HG03159 (cell line): ENCODE data around the gene CTSL.

Experiments
- ATAC-seq: cut with Tn5 transposase; IDR thresholded peaks from one replicate; pipeline ENCODE4 v1.9.1; 2021; ENCODE audit warnings: mild to moderate bottlenecking, moderate library complexity; ENCODE audit not compliant: unreplicated experiment

Gene CTSL

DNA sequence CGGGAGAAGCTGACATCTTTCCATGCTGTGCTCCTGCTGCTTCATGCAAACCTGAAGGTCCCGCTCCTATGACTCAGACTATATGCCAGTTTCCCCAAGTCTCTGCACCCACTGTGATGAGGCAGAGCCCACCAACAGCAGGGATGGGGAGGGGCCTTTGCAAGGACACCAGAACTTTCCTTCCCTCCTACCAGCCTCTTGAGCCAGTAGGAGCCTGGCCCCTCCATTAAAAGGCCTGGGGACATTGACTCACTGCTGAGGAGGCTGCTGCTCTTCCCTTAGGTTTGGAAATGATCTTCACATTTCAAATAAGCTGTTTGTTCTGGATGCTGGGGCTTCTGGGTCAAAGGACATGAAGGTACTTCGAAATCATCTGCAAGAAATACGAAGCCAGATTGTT, 26.1 kb upstream of the CTSL start:
- ATAC-seq: no peak

DNA sequence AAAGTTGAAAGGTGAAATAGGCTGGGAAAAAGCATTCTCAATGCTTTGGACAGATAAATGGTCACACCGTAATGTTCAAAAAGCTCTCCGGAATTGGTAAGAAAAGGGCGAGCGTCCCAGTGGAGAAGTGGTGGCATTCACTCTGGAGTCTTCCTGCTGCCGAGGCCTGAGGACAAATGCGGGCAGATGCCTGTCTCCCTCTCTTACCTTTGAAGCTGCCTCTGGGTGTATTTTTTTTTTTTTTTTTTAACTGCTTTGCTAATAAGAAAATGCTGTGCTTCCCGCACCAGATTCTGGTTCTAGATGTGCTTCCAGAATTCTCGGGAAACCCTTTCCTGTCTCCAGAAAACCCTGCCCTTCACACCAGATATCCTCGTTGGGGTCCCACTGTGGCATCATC, 24.4 kb upstream of the CTSL start:
- no peak for ATAC-seq

DNA sequence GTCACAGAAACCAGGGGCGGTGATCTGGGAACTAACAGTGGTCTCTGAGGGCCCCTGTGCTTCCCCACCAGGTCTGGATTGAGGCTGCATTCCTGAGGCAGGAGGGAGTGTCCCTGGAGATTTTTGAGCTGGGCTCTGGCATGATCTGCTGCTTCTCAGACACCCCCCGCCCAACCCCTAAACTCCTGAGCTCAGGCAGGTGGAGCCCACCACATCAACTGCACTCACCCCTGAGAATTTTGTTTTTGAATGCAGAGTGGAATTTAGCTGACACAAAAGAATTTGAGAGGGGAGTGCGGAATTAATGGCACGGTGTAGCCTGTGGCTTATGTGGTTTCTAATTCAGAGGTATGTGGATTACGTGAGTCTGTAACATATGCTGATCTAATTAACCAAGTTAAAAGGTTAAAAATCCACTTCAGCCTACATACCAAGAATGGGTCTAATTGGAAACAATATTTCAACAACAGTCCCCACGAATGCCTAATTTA, 23.9 kb upstream of the CTSL start:
- no peak for ATAC-seq

DNA sequence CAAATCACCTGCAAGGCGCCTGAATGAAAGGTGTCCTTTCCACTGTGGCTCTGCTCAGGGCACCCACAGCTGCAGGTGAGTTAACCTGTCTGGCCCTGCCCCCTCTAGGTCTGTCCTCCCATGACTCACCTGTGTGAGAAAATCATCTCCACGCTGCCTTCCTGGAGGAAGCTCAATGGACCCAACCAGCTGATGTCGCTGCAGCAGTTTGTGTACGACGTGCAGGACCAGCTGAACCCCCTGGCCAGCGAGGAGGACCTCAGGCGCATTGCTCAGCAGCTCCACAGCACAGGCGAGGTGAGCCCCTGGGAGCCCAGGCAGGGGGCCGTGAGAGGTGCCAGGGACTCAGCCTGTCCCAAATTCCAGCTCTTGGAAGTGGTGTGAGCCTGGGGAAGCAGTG, 23.0 kb upstream of the CTSL start:
- ATAC-seq: no peak

DNA sequence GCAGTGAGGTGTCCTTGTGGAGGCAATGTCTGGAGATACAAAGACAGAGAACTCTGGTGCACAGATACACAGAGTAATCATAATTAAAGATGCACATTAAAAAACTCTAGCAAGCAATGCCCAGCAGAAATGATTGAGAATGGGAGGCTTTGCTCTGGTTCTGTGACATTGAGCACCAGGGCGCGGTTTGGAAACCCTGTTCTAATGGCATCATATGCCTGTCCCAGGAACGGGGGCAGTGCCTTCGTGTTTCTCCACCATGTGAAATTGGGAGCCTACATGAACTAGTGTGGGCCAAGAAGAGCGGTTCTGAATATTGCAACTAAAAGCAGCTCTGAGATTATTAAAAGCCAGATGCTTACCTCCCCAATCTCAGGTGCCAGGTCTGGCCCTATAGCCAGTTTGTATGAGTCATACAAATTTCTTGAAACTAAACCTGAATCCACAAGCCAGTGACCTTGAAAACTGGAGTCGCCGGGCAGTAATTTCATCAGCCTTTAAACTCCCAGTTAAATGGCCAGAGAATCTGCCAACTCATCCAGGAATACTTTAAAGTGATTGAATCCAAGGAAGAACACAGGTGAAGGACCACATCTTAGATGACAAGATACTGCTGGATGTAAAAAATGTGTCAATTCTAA, 22.2 kb upstream of the CTSL start:
- ATAC-seq: no peak

DNA sequence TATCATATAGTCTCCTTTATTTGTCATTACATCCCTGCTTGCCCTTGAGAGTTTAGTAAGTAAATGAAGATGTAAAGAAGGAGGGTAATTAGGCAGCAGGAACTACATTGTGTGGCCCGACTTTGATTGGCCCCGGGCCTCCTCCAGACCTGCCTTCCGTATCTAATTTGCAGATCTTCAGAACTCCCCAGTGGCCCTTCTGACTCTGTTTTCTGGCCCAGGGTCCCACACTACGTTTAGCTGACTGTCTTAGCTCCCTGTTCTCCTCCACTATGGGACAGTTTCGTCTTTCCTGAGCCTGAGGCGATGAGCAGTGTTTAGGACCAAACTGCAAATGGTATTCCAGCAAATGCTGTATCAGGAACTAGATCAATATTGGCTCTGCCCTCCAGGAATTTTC, 21.6 kb upstream of the CTSL start:
- ATAC-seq: no peak

DNA sequence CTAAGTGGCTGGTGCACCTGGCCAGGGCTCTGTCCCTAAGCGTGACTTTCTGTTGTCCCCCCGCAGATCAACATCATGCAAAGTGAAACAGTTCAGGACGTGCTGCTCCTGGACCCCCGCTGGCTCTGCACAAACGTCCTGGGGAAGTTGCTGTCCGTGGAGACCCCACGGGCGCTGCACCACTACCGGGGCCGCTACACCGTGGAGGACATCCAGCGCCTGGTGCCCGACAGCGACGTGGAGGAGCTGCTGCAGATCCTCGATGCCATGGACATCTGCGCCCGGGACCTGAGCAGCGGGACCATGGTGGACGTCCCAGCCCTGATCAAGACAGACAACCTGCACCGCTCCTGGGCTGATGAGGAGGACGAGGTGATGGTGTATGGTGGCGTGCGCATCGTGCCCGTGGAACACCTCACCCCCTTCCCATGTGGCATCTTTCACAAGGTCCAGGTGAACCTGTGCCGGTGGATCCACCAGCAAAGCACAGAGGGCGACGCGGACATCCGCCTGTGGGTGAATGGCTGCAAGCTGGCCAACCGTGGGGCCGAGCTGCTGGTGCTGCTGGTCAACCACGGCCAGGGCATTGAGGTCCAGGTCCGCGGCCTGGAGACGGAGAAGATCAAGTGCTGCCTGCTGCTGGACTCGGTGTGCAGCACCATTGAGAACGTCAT, 19.7 kb upstream of the CTSL start:
- no peak for ATAC-seq

DNA sequence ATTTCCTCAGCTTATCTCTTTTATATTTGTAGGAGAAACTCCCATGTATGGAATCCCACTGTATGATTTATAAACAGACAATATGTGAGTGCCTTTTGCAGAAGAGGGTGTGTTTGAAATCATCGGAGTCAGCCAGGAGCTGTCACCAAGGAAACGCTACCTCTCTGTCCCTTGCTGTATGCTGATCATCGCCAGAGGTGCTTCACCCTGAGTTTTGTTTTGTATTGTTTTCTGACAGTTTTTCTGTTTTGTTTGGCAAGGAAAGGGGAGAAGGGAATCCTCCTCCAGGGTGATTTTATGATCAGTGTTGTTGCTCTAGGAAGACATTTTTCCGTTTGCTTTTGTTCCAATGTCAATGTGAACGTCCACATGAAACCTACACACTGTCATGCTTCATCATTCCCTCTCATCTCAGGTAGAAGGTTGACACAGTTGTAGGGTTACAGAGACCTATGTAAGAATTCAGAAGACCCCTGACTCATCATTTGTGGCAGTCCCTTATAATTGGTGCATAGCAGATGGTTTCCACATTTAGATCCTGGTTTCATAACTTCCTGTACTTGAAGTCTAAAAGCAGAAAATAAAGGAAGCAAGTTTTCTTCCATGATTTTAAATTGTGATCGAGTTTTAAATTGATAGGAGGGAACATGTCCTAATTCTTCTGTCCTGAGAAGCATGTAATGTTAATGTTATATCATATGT, 18.0 kb upstream of the CTSL start:
- no peak for ATAC-seq

DNA sequence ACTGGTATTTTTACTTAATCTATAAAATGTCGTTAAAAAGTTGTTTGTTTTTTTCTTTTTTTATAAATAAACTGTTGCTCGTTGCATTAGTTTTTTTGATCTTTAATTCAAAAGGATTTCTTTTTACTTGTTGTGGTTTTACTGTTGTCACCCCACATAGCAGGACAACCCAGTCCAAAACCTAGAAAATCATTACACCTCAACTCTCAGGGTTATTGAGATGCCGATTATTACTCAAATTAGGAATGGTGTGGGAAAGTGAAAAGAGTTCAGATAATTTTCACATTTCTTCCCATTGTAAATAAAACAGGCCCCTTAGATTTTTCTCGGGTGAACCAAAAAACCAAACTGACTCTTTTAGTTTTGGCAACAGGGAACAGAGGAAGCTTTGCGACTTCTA, 17.4 kb upstream of the CTSL start:
- ATAC-seq: no peak

DNA sequence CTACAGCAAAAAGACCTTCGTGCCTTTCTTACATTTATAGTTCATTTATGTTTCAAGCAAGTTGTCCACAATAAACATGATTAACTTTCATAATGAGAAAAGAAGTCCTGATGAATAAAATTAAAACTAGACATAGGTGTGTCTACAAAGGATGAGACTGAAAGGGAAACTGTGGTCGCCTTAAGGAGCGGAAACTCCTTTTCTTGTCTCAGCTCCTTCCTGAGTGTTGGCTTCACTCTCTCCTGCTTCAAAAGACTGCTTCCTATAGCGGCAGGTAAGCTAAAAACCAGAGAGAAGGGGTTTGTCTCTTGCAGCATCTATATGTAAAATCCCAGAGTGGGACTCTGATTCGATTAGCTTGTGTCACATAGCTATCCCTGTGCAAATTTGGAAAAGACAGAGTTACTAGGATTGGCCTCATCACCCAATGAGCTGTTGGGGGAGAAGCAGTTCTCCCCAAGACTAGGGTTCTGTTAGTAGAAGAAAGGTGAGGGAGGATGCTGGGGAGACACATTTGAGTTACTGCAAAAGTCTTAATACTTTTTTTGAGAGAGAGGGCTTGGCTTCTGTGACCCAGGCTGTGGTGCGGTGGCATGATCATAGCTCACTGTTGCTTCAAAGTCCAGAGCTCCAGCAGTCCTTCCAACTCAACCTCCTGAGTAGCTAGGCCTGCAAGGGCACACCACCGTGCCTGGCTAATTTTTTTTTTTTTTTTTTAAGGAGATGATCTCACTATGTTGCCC, 16.8 kb upstream of the CTSL start:
- ATAC-seq: no peak

DNA sequence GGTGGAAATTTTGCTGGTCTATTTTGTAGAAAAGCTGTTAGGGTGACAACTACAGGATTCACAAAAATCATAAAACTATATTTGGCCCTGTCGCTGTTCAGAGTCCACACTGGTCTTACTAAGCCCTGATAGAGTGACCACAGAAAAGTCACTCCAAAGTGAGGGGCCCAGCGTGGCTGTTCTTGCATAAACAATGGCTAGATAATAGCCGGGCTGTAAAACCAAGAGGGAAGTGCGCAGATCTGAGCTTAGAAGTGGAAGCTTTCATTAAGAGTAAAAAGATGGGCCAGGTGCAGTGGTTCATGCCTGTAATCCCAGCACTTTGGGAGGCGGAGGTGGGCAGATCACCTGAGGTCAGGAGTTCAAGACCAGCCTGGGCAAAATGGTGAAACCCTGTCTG, 15.5 kb upstream of the CTSL start:
- ATAC-seq: no peak

DNA sequence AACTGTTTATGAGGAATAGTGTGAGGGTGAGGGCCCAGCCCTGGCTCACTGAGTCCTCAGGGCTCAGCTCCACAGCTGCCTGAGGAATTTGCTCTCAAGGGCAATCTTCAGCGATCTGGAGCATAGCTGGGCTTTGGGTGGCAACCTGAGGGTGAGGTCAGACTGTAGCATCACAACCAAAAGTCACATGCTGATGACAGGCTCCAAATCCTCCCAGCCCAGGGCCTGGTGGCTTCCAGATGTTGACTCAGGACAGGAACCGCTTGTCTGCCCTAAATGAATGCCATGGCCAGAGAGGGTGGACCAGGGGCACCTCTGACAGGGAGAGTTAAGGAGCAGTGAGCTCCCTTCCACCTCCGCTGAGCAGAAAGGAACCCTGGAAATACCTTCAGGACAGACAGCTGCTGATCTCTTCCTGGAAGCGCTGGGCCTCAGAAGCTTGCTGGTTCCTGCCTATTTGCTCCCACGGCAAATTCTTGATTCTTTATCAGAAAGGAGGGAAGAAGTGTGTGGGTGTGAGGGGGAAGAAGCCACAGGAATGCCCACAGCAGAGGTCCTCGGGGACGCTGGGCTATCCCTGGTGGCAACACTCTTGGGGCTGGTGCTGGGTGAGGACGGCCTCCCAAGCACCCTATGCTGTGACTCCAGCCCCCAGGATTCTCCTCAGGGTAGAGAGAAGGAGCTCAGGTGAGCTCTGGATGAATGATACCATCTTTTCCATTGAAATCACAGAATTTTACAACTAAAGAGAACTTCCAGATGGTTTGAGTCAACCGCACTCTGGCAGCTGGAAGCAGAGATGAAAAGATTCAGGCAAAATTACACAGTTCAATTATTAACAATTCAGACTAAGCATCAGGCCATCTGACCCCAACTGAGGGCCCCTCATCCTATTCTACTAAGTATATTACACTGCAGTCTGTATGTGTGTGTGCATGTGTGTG, 13.8 kb upstream of the CTSL start:
- ATAC-seq: no peak

DNA sequence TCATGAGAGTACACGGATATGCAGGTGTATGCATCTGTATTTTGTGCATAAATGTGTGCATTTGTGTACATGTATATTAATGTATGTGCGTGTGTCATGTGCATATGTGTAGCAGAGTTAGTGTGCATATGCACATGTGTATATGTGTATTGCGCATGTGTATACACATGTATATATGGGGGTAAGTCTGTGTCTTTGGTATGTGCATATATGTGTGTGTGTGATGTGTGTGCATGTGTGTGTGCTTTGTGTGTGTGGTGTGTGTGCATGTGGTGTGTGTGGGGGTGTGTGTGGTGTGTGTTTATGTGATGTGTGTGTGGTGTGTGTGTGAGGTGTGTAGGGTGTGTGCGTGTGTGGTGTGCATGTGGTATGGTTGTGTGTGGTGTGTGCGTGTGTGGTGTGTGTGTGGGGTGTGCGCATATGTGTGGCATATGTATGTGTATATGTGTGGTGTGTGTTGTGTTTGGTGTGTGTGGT, 13.1 kb upstream of the CTSL start:
- no peak for ATAC-seq

DNA sequence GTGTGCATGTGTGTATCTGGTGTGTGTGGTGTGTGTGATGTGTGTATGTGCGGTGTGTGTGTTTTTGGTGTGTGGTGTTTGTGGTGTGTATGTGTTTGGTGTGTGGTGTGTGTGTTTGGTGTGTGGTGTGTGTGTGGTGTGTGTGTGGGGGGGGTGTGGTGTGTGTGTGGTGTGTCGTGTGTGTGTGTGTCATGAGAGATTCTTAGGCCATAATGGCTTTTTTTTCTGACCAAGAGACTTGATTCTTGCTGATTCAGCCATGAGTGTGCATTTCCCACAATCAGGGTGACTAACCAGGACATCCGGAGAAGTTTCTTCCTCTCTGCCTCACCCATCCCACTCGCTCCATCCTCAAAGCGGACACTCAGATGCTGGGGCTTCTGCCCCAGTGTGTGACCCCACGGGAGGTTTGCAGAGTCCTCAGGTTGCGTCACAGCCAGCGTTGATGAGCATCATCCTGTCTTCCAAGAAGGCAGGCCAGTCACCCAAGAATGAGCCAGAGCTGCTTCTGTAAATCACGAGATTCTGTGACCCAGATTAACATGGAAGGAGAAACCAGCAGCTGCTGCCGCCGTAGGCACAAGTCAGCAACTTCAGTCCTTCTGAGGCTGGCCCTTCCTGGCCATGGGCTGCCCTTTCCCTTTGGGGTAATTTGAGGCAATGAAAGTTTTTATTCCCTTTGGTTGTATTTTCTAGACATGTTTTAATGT, 12.5 kb upstream of the CTSL start:
- ATAC-seq: no peak

DNA sequence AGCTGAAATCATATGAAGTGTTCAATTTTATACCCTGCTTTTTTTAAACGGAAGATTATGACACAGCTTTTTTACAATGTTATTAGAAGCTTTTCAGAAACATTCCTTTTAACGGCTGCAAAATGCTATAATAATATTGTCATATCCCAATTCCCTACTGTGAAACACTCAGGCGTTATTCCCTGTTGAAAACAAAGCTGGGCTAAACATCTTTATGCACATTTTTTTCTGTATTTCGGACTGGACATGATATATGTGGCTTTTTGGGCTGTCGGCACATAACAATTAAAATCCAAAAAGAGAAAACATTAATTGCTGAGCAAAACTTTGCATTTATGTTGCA, 12.0 kb upstream of the CTSL start:
- ATAC-seq: no peak

DNA sequence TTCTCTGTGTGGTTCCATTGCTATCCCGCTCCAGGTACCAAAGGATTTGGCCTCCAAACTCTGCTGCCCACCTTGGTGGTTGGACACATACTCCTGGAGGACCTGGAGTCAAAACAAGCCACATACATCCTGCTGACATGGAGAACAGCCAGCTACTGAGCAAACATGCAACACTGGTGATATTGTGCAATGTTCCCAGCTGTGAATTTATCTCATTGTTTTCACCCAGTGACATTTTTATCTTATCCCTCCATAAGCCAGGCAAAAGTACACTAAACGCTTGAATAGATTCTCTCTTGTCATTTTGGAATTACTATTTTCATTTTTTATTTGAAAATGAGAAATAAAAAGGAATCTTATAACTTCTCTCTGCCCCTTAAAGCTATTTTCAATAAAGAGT, 11.1 kb upstream of the CTSL start:
- no peak for ATAC-seq

DNA sequence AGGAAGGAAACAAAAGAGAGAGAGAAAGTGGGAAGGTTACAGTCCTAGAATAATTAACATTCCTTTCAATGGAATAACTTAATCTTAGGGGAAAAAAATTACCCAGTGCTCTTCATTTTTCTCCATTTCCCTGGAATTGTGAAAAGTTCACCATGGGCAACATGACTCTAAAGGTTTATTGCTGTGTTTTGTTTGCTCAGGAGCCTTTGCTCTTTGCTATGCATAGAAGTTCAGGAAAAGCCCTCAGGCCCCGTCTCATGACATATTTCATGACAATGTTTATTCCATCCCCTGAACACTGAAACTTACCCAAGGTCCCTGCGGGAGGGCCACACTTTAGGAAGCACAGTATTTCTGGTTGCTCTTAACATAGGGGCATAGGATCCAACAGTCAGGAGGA, 9.8 kb upstream of the CTSL start:
- no peak for ATAC-seq

DNA sequence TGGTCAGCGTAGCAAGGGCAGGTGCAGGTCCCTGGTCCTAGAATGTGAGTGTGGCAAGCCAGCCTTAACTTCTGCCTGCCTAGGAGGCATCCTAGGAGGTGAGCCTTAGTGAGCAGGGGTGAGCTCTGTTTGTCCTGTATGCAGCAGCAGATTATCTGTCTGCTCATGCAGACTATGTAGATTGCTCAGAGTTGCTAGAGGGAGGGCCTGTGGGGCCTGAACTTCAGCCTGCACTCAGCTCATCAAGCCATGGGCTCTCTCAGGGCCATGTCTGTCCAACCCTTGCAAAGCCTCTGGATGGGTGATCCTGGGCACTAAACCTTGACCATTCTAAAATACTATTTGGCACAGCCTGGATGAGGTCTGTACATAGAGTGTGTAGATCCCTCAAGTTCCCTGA, 8.5 kb upstream of the CTSL start:
- ATAC-seq: no peak

DNA sequence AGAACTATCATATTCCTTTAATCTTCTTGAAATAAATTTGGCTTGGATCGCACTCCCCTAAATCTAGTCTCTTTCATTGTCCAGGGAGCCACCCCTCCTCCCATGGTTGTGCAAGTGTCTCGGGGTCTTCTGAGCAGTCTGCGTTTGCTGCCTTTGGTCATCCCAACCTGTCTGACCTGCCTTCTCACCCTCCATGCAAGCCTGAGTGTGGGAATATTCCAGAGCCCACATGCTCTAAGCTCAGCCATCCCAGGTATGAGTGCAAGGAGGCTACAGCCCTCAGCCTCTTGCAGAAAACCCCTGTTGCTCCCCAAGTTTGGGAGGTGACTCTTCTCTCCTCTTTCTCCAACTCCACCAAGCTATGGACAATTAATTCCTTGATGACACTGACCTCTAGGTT, 7.7 kb upstream of the CTSL start:
- ATAC-seq: no peak
